22Rv1 (cell line): ENCODE measurements around the gene GPRC5A.

Experiments used
- CTCF ChIP-seq: fragments of 450-650 bp; IDR thresholded peaks from 2 replicates; pipeline ENCODE4 v1.5.1; 2017; ENCODE audit warnings: mild to moderate bottlenecking
- ZFX ChIP-seq: fragments of 450-650 bp; IDR thresholded peaks from 2 replicates; pipeline ENCODE4 v1.6.1; 2017; ENCODE audit warnings: antibody characterized with exemption, borderline replicate concordance

GRCh38 chr12:12845794-12846243 lies 45.5 kb upstream of the GPRC5A start:
- no peak for TF ChIP-seq CTCF
- TF ChIP-seq ZFX, result no peak
